Measurements from ENCODE around the gene DST.

DNA sequence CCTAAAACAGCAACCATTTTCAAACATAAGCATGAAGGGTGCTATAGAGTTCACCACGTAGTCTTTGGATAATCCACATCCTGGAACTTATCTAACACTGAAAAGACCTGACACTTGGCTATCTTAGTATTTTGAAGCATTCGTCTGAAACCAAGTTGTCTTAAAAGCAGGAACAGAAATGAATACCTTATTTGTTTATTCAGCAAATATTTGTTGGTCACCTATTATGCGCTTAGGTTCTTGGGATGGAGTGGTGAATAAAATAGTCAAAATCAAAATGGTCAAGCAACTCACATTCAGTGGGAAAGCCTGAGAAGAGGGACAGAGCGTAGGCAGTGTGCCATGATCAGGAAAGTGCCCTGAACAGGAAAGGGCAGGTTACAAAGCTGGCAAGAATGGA, 206.9 kb downstream of the DST start:
- no peak for TF ChIP-seq EZH2 (IDR thresholded peaks at IDR 0.05; ENCODE audit: borderline replicate concordance)
- TF ChIP-seq, protein P1, sequence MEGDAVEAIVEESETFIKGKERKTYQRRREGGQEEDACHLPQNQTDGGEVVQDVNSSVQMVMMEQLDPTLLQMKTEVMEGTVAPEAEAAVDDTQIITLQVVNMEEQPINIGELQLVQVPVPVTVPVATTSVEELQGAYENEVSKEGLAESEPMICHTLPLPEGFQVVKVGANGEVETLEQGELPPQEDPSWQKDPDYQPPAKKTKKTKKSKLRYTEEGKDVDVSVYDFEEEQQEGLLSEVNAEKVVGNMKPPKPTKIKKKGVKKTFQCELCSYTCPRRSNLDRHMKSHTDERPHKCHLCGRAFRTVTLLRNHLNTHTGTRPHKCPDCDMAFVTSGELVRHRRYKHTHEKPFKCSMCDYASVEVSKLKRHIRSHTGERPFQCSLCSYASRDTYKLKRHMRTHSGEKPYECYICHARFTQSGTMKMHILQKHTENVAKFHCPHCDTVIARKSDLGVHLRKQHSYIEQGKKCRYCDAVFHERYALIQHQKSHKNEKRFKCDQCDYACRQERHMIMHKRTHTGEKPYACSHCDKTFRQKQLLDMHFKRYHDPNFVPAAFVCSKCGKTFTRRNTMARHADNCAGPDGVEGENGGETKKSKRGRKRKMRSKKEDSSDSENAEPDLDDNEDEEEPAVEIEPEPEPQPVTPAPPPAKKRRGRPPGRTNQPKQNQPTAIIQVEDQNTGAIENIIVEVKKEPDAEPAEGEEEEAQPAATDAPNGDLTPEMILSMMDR (IDR thresholded peaks at IDR 0.05; ENCODE audit: poor library complexity) = no peak
- TF ChIP-seq EZH2phosphoT487 (IDR thresholded peaks at IDR 0.05; ENCODE audit: low read depth, severe bottlenecking, unreplicated experiment) = no peak

All from hepatocyte (in vitro differentiated cells).